OCI-LY1 (cell line): ENCODE measurements around the gene ITSN1.
"Not testable (repeated sequence)": the region's sequence is repeated elsewhere in the genome, so short reads cannot be mapped to it uniquely, and the experiment has no call there.

Source experiments
- H2AFZ ChIP-seq: fragments of 200-600 bp; sonication (generic), shearing (Covaris generic); 2 replicates; pipeline ENCODE4 v1.6.0; 2014; ENCODE audit warnings: antibody characterized with exemption, mild to moderate bottlenecking, low read length
- H3F3A ChIP-seq: fragments of 200-600 bp; sonication (generic), shearing (Covaris generic); 2 replicates; pipeline ENCODE4 v1.6.0; 2014; ENCODE audit warnings: mild to moderate bottlenecking, antibody characterized with exemption, low read length, moderate library complexity; ENCODE audit not compliant: insufficient read depth
- H3K27ac ChIP-seq: fragments of 200-600 bp; sonication (generic); 2 replicates; pipeline ENCODE4 v1.5.1; 2014; ENCODE audit warnings: low read length, mixed run types, mild to moderate bottlenecking, low read depth; ENCODE audit not compliant: poor library complexity, severe bottlenecking
- H3K27me3 ChIP-seq: fragments of 200-600 bp; sonication (generic); 2 replicates; pipeline ENCODE4 v1.6.0; 2014; ENCODE audit warnings: antibody characterized with exemption, mild to moderate bottlenecking, low read length, moderate library complexity; ENCODE audit not compliant: insufficient read depth
- H3K36me3 ChIP-seq: fragments of 200-600 bp; sonication (generic); 2 replicates; pipeline ENCODE4 v1.6.1; 2014; ENCODE audit warnings: mild to moderate bottlenecking, antibody characterized with exemption, low read length, moderate library complexity, mixed read lengths; ENCODE audit not compliant: insufficient read depth
- H3K4me1 ChIP-seq: fragments of 200-600 bp; sonication (generic); 2 replicates; pipeline ENCODE4 v1.5.1; 2014; ENCODE audit warnings: mild to moderate bottlenecking, low read length, moderate library complexity; ENCODE audit not compliant: insufficient read depth, severe bottlenecking
- H3K4me2 ChIP-seq: fragments of 200-600 bp; sonication (generic), shearing (Covaris generic); 2 replicates; pipeline ENCODE4 v1.6.1; 2014; ENCODE audit warnings: low read length
- H3K4me3 ChIP-seq: fragments of 200-600 bp; sonication (generic); 2 replicates; pipeline ENCODE4 v1.5.1; 2014; ENCODE audit warnings: low read length, low read depth, mild to moderate bottlenecking, mixed read lengths; ENCODE audit not compliant: poor library complexity, severe bottlenecking
- H3K79me2 ChIP-seq: fragments of 200-600 bp; shearing (Covaris generic); 2 replicates; pipeline ENCODE4 v1.6.1; 2016; ENCODE audit warnings: mixed run types, low read length, mixed read lengths; ENCODE audit not compliant: insufficient read depth
- H3K9ac ChIP-seq: fragments of 200-600 bp; sonication (generic), shearing (Covaris generic); 2 replicates; pipeline ENCODE4 v1.6.1; 2014; ENCODE audit warnings: mild to moderate bottlenecking, low read length, mixed read lengths
- H3K9me2 ChIP-seq: fragments of 200-600 bp; sonication (generic), shearing (Covaris generic); 2 replicates; pipeline ENCODE4 v1.6.1; 2014; ENCODE audit warnings: low read depth, mild to moderate bottlenecking, low read length, mixed read lengths
- H3K9me3 ChIP-seq: fragments of 200-600 bp; shearing (Covaris generic); 2 replicates; pipeline ENCODE4 v1.6.1; 2014; ENCODE audit warnings: low read length, mixed read lengths
- H4K20me1 ChIP-seq: fragments of 200-600 bp; sonication (generic), shearing (Covaris generic); 2 replicates; pipeline ENCODE4 v1.6.0; 2016; ENCODE audit warnings: mild to moderate bottlenecking, low read length; ENCODE audit not compliant: insufficient read depth
- EZH2 ChIP-seq: fragments of 200-600 bp; sonication (generic), shearing (Covaris generic); IDR thresholded peaks from 2 replicates; pipeline ENCODE4 v1.8.0; 2017; ENCODE audit warnings: borderline replicate concordance, mixed run types, mild to moderate bottlenecking, antibody characterized with exemption, low read length, moderate library complexity, mixed read lengths
- TF ChIP-seq, protein P1 (sequence below): fragments of 200-600 bp; sonication (generic), shearing (Covaris generic); IDR thresholded peaks from 2 replicates; pipeline ENCODE4 v1.5.1; 2017; ENCODE audit warnings: mild to moderate bottlenecking, antibody characterized with exemption, low read length, moderate library complexity, mixed read lengths

Gene ITSN1

DNA sequence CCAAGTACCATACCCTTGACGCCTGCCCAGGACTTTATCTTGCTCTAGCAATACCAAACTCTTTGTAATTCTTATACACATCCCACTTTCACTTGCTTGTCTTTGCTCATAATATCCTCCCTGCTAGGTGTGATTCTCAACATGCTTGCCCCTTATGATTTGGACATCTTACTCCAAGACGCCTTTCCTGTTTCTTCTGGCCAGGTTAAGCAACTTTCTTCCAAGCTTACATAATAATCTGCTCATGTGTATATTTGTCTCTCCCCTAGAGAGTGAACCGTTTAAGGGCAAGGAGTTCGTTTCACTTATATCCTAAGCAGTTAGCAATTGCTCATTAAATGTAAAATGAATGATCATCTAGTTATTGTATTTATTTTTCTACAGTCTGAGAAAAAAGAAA lies 22.6 kb upstream of the ITSN1 start:
- Histone ChIP-seq H4K20me1 (no peaks in the 10 kb centered on the region), H3F3A (no peaks in the 10 kb centered on the region), H3K27ac (no peak overlapping the region), H3K4me3 (no peak overlapping the region), H3K79me2 (no peaks in the 10 kb centered on the region), H3K36me3 (peaks cover 16% of the 10 kb centered on the region), H3K9me3 (no peaks in the 10 kb centered on the region), H3K4me2 (no peak overlapping the region), H3K4me1 (no peaks in the 10 kb centered on the region), H3K9me2 (no peaks in the 10 kb centered on the region), H3K9ac (no peak overlapping the region), H3K27me3 (no peaks in the 10 kb centered on the region), H2AFZ (no peak overlapping the region)
- TF ChIP-seq, protein P1, sequence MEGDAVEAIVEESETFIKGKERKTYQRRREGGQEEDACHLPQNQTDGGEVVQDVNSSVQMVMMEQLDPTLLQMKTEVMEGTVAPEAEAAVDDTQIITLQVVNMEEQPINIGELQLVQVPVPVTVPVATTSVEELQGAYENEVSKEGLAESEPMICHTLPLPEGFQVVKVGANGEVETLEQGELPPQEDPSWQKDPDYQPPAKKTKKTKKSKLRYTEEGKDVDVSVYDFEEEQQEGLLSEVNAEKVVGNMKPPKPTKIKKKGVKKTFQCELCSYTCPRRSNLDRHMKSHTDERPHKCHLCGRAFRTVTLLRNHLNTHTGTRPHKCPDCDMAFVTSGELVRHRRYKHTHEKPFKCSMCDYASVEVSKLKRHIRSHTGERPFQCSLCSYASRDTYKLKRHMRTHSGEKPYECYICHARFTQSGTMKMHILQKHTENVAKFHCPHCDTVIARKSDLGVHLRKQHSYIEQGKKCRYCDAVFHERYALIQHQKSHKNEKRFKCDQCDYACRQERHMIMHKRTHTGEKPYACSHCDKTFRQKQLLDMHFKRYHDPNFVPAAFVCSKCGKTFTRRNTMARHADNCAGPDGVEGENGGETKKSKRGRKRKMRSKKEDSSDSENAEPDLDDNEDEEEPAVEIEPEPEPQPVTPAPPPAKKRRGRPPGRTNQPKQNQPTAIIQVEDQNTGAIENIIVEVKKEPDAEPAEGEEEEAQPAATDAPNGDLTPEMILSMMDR, result no peak
- no peak for TF ChIP-seq EZH2

GRCh38 chr21:33622253-33622652 lies 20.0 kb upstream of the ITSN1 start:
- Histone ChIP-seq H3K4me2 (no peak overlapping the region), H3K79me2 (no peaks in the 10 kb centered on the region), H3K9ac (no peak overlapping the region), H3K4me3 (no peak overlapping the region), H3K27ac (no peak overlapping the region), H2AFZ (no peak overlapping the region), H3F3A (no peaks in the 10 kb centered on the region), H3K9me3 (no peaks in the 10 kb centered on the region), H3K27me3 (no peaks in the 10 kb centered on the region), H3K9me2 (no peaks in the 10 kb centered on the region), H3K36me3 (peaks cover 13% of the 10 kb centered on the region), H3K4me1 (no peaks in the 10 kb centered on the region), H4K20me1 (no peaks in the 10 kb centered on the region)
- TF ChIP-seq EZH2, result no peak
- TF ChIP-seq, protein P1, result no peak

- not testable (repeated sequence) for H3K9ac ChIP-seq, H3K9me3 ChIP-seq, H3K79me2 ChIP-seq, H3K27me3 ChIP-seq, H3F3A ChIP-seq, H2AFZ ChIP-seq, H3K4me3 ChIP-seq, H3K9me2 ChIP-seq, H3K27ac ChIP-seq, H3K4me2 ChIP-seq, H3K4me1 ChIP-seq, H4K20me1 ChIP-seq
- peaks cover 23% of the 10 kb centered on the region for H3K36me3 ChIP-seq
These were observed 16.1 kb upstream of the ITSN1 start for GRCh38 chr21:33626151-33626550.

DNA sequence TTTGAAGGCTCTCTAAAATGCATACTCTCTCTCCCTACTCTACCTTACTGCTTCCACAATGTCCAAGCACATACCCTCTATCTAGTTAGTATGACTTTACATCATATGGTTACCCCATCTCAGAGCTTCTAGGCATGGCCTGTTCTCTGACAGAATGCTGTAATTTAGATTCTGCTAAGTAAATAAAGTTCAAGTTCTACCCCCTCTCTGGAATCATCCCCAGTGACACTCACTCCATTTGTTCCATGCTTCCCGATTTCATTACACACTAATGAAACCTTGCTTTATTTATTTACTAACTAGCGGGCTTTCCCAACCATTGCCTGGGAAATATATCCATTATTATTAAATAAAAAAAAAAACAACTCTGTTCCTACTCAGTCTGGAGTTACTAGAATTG lies 8.0 kb upstream of the ITSN1 start:
- no peaks in the 10 kb centered on the region; the same call in 1 of the 2 replicates for H3K79me2 ChIP-seq
- H3F3A ChIP-seq, result no peaks in the 10 kb centered on the region
- TF ChIP-seq, protein P1, result no peak
- no peak for TF ChIP-seq EZH2

More for the DNA sequence above, 8.0 kb upstream of the ITSN1 start:
- H3K4me1 ChIP-seq, result no peaks in the 10 kb centered on the region
- H2AFZ ChIP-seq, result no peak overlapping the region
- H3K9me3 ChIP-seq, result no peaks in the 10 kb centered on the region
- no peak overlapping the region for H3K9ac ChIP-seq
- H3K9me2 ChIP-seq, result no peaks in the 10 kb centered on the region
- no peaks in the 10 kb centered on the region for H3K27me3 ChIP-seq
- H3K4me2 ChIP-seq, result no peak overlapping the region
- H3K27ac ChIP-seq, result no peak overlapping the region
- H3K36me3 ChIP-seq, result peaks cover 16% of the 10 kb centered on the region
- H4K20me1 ChIP-seq, result no peaks in the 10 kb centered on the region
- H3K4me3 ChIP-seq, result no peak overlapping the region
